Stomach (tissue), 4 donors: ENCODE data around the gene USP28.

ENCODE experiments used
- POLR2A ChIP-seq, 4 donors: fragments of 450-650 bp; IDR thresholded peaks; one replicate each; pipeline ENCODE4 v1.6.1; 2016; ENCODE audit warnings: antibody characterized with exemption in 4 of 4, control low read depth in 2 of 4, mild to moderate bottlenecking in 1 of 4, moderate library complexity in 1 of 4
- TF ChIP-seq, protein P1 (sequence below), 7 experiments: fragments of 450-650 bp in 4 of 7; fragments of 200-600 bp in 3 of 7; sonication (generic) in 3 of 7; IDR thresholded peaks; one replicate each; pipeline ENCODE4 v1.5.1; 2016 to 2019; ENCODE audit warnings: antibody characterized with exemption in 7 of 7, control low read depth in 2 of 7, mild to moderate bottlenecking in 1 of 7

DNA sequence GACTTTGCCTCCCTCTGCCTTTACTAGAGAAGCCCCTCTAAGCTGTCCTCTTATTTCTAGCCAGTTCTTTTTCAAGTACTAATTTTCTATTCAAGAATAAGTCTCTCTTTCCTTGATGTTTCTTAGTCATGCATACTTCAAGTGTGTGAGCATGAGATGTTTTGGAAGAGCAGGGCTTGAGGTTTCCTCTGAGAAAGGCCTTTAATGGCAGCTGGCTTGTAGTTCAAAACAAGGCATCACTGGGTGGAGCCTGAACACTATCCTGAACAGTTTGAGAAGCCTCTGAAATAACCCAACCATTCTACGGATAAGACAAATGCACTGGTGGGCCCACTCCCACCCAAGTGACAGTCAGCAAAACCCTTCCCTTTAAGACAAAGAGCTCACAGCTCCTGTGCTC is 58.2 kb downstream of the USP28 start:
- TF ChIP-seq, protein P1, sequence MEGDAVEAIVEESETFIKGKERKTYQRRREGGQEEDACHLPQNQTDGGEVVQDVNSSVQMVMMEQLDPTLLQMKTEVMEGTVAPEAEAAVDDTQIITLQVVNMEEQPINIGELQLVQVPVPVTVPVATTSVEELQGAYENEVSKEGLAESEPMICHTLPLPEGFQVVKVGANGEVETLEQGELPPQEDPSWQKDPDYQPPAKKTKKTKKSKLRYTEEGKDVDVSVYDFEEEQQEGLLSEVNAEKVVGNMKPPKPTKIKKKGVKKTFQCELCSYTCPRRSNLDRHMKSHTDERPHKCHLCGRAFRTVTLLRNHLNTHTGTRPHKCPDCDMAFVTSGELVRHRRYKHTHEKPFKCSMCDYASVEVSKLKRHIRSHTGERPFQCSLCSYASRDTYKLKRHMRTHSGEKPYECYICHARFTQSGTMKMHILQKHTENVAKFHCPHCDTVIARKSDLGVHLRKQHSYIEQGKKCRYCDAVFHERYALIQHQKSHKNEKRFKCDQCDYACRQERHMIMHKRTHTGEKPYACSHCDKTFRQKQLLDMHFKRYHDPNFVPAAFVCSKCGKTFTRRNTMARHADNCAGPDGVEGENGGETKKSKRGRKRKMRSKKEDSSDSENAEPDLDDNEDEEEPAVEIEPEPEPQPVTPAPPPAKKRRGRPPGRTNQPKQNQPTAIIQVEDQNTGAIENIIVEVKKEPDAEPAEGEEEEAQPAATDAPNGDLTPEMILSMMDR (IDR thresholded peaks at IDR 0.05), result no peak
- no peak for TF ChIP-seq POLR2A (IDR thresholded peaks at IDR 0.05)
